Brain microvascular endothelial cell (primary cell): ENCODE results near the gene RECK.

Experiments used
- DNase-seq: peaks from one replicate; pipeline ENCODE4 v3.0.0-alpha.2; 2020
- H3K27ac ChIP-seq: fragments of 250-450 bp; sonication (Bioruptor Pico); 2 replicates; pipeline ENCODE4 v1.5.1; 2020; ENCODE audit warnings: mild to moderate bottlenecking, moderate library complexity
- H3K27me3 ChIP-seq: fragments of 250-450 bp; sonication (Bioruptor Pico); replicated peaks from 2 replicates; pipeline ENCODE4 v1.5.1; 2020; ENCODE audit warnings: mild to moderate bottlenecking
- H3K36me3 ChIP-seq: fragments of 250-450 bp; sonication (Bioruptor Pico); replicated peaks from 2 replicates; pipeline ENCODE4 v1.5.1; 2020; ENCODE audit warnings: mild to moderate bottlenecking
- H3K4me3 ChIP-seq: 2 replicates; pipeline ENCODE4 v1.5.1; 2011; ENCODE audit warnings: low read depth, mild to moderate bottlenecking, control low read depth, low read length, moderate library complexity
- CTCF ChIP-seq: IDR thresholded peaks from 2 replicates; pipeline ENCODE4 v1.5.1; 2011; ENCODE audit warnings: low read depth, mild to moderate bottlenecking, moderate library complexity, low read length, control low read depth, inconsistent platforms; ENCODE audit errors: missing control alignments
- in situ Hi-C: cut with HindIII; loops from 2 replicates; pipeline ENCODE4 v1.10.0; 2017; ENCODE audit warnings: low sequenced_read_pairs, low pct_ligation_motif_present

Gene RECK

GRCh38 chr9:36138496-36138895 is 101.8 kb downstream of the RECK start:
- in situ Hi-C loops, result no loop called here
- Histone ChIP-seq H3K4me3 (no peak overlapping the region), H3K27me3 (no peaks in the 10 kb centered on the region), H3K36me3 (no peaks in the 10 kb centered on the region), H3K27ac (no peak overlapping the region)
- no peak for TF ChIP-seq CTCF
- no peak for DNase-seq

- no peak overlapping the region for H3K4me3 ChIP-seq
- H3K27me3 ChIP-seq, result no peaks in the 10 kb centered on the region
- TF ChIP-seq CTCF, result no peak
- no peak overlapping the region for H3K27ac ChIP-seq
- in situ Hi-C loops, result no loop called here
- no peaks in the 10 kb centered on the region for H3K36me3 ChIP-seq
- DNase-seq, result no peak
These were observed 102.2 kb downstream of the RECK start for GRCh38 chr9:36138901-36139300.

GRCh38 chr9:36140086-36141084 is 103.7 kb downstream of the RECK start:
- no peaks in the 10 kb centered on the region for H3K36me3 ChIP-seq
- DNase-seq, result no peak
- no peak for TF ChIP-seq CTCF
- in situ Hi-C loops, result no loop called here
- no peak overlapping the region for H3K4me3 ChIP-seq
- no peak overlapping the region for H3K27ac ChIP-seq
- H3K27me3 ChIP-seq, result no peaks in the 10 kb centered on the region

GRCh38 chr9:36141288-36141687 is 104.6 kb downstream of the RECK start:
- H3K27me3 ChIP-seq, result no peaks in the 10 kb centered on the region
- no peak for DNase-seq
- in situ Hi-C loops, result no loop called here
- no peaks in the 10 kb centered on the region for H3K36me3 ChIP-seq
- peak; percentile 66 for TF ChIP-seq CTCF
- H3K27ac ChIP-seq, result no peak overlapping the region
- no peak overlapping the region for H3K4me3 ChIP-seq

- DNase-seq, result no peak
- Histone ChIP-seq H3K27ac (no peak overlapping the region), H3K4me3 (no peak overlapping the region), H3K27me3 (no peaks in the 10 kb centered on the region), H3K36me3 (no peaks in the 10 kb centered on the region)
- no peak for TF ChIP-seq CTCF
- in situ Hi-C loops, result no loop called here
These were observed 105.0 kb downstream of the RECK start for GRCh38 chr9:36141761-36142160.
